Caco-2 (cell line): ENCODE measurements around the gene TMEM174. TPM values are rescaled to one million over a fixed set of nuclear protein-coding genes. Genes with fewer than 3 reads are reported as not detected.

ENCODE experiments used
- BruUV-seq: library from RNA; stranded (reverse); fragments of 400-500 nt; replicated peaks from 2 replicates; lab custom pipeline; 2021; lab: Mats Ljungman, UMichigan
- CTCF ChIA-PET: fragments of 300-600 bp; sonication (Branson Sonifier 250); formaldehyde crosslinking; loops from one replicate; lab custom pipeline; 2022; ENCODE audit warnings: antibody characterized with exemption; lab: Charles Lee
- POLR2A ChIA-PET: fragments of 300-600 bp; sonication (Branson Sonifier 250); formaldehyde crosslinking; loops from one replicate; lab custom pipeline; 2022; ENCODE audit warnings: antibody characterized with exemption; lab: Charles Lee
- DNase-seq, 2 experiments: peaks; one replicate each; pipeline versions ENCODE4 v3.0.0 to v3.0.0-alpha.2; 2020 to 2022
- H3K27me3 ChIP-seq: replicated peaks from 2 replicates; pipeline ENCODE4 v1.6.0; 2011; ENCODE audit warnings: low read length; ENCODE audit not compliant: control insufficient read depth, insufficient read depth
- H3K36me3 ChIP-seq: 2 replicates; pipeline ENCODE4 v1.5.1; 2011; ENCODE audit warnings: low read length; ENCODE audit not compliant: control insufficient read depth, insufficient read depth
- H3K4me1 ChIP-seq: fragments of 250-450 bp; sonication (Bioruptor Pico); 2 replicates; pipeline ENCODE4 v1.5.1; 2020; ENCODE audit warnings: mild to moderate bottlenecking
- H3K4me3 ChIP-seq: 2 replicates; pipeline ENCODE4 v1.5.1; 2011; ENCODE audit warnings: low read depth, mild to moderate bottlenecking, control low read depth, low read length
- H3K9me3 ChIP-seq: fragments of 250-450 bp; sonication (Bioruptor Pico); 2 replicates; pipeline ENCODE4 v1.5.1; 2020; ENCODE audit warnings: mild to moderate bottlenecking, moderate library complexity
- H3K27ac Mint-ChIP-seq: one replicate; pipeline ENCODE4 v1.8.0; 2022; ENCODE audit warnings: mixed read lengths; ENCODE audit not compliant: unreplicated experiment
- H3K27me3 Mint-ChIP-seq: one replicate; pipeline ENCODE4 v1.8.0; 2022; ENCODE audit warnings: mixed read lengths; ENCODE audit not compliant: insufficient read depth, unreplicated experiment
- H3K36me3 Mint-ChIP-seq: one replicate; pipeline ENCODE4 v1.8.0; 2022; ENCODE audit warnings: mild to moderate bottlenecking, mixed read lengths; ENCODE audit not compliant: insufficient read depth, unreplicated experiment
- H3K4me1 Mint-ChIP-seq: one replicate; pipeline ENCODE4 v1.8.0; 2022; ENCODE audit warnings: low read depth, mixed read lengths; ENCODE audit not compliant: unreplicated experiment
- H3K4me3 Mint-ChIP-seq: one replicate; pipeline ENCODE4 v1.8.0; 2022; ENCODE audit warnings: mild to moderate bottlenecking, moderate library complexity, mixed read lengths; ENCODE audit not compliant: unreplicated experiment
- H3K9me3 Mint-ChIP-seq: one replicate; pipeline ENCODE4 v1.8.0; 2022; ENCODE audit warnings: mixed read lengths; ENCODE audit not compliant: unreplicated experiment
- CTCF ChIP-seq, 2 experiments: fragments of 200-600 bp in 1 of 2; IDR thresholded peaks; 1 replicate in 1 of 2; 2 replicates in 1 of 2; pipeline versions ENCODE4 v1.5.1 to v1.8.0; 2011 to 2022; ENCODE audit warnings: antibody characterized with exemption in 1 of 2, control low read depth in 1 of 2, inconsistent platforms in 1 of 2, low read depth in 1 of 2, low read length in 1 of 2, mild to moderate bottlenecking in 1 of 2, moderate library complexity in 1 of 2; ENCODE audit not compliant: insufficient read depth in 1 of 2, severe bottlenecking in 1 of 2, unreplicated experiment in 1 of 2
- intact Hi-C: fragments of 100-400 bp; cut with micrococcal nuclease; formaldehyde crosslinking; loops from one replicate; pipeline ENCODE4 v1.10.0; 2022; ENCODE audit not compliant: unreplicated experiment
- total RNA-seq: library from RNA; stranded (reverse); gene quantifications from 2 replicates; pipeline ENCODE4 v1.2.3, GENCODE V29; 2022

The TMEM174 gene
- total RNA-seq, 1 experiment from 2014 or later: not detected

GRCh38 chr5:73154208-73155006 lies 18.6 kb upstream of the TMEM174 start:
- no peaks in the 10 kb centered on the region for H3K9me3 ChIP-seq
- Mint-ChIP-seq H3K36me3 (no peaks in the 10 kb centered on the region), H3K27ac (no peak overlapping the region), H3K4me1 (peaks cover 7% of the 10 kb centered on the region), H3K27me3 (no peaks in the 10 kb centered on the region), H3K9me3 (no peaks in the 10 kb centered on the region), H3K4me3 (no peak overlapping the region)
- intact Hi-C loops: loop anchor here (5.0 kb wide), 1 partner anchor 48 kb away; no protein-coding TSS in a partner anchor
- H3K36me3 ChIP-seq: no peaks in the 10 kb centered on the region
- no peaks in the 10 kb centered on the region for H3K27me3 ChIP-seq
- no peak for DNase-seq
- TF ChIP-seq CTCF (IDR thresholded peaks at IDR 0.05; ENCODE audit: insufficient read depth in 1 of 2, low read depth in 1 of 2, low read length in 1 of 2, severe bottlenecking in 1 of 2, unreplicated experiment in 1 of 2): no peak
- no TSS peak for BruUV-seq
- ChIA-PET POLR2A (no interaction called here), CTCF (no interaction called here)
- H3K4me3 ChIP-seq: no peak overlapping the region
- no peaks in the 10 kb centered on the region for H3K4me1 ChIP-seq

- Histone ChIP-seq H3K27me3 (no peaks in the 10 kb centered on the region), H3K4me1 (no peaks in the 10 kb centered on the region), H3K9me3 (no peaks in the 10 kb centered on the region), H3K36me3 (no peaks in the 10 kb centered on the region), H3K4me3 (no peak overlapping the region)
- Mint-ChIP-seq H3K4me3 (no peak overlapping the region), H3K27ac (no peak overlapping the region), H3K9me3 (no peaks in the 10 kb centered on the region), H3K4me1 (peaks cover 7% of the 10 kb centered on the region), H3K27me3 (peaks cover 2% of the 10 kb centered on the region), H3K36me3 (no peaks in the 10 kb centered on the region)
- BruUV-seq: no TSS peak
- intact Hi-C loops: no loop called here
- no peak for TF ChIP-seq CTCF (IDR thresholded peaks at IDR 0.05; ENCODE audit: insufficient read depth in 1 of 2, low read depth in 1 of 2, low read length in 1 of 2, severe bottlenecking in 1 of 2, unreplicated experiment in 1 of 2)
- ChIA-PET CTCF (no interaction called here), POLR2A (no interaction called here)
- DNase-seq: no peak
Measured at GRCh38 chr5:73155271-73156222, 17.4 kb upstream of the TMEM174 start.
